Measurements from ENCODE around the gene ADAT3. TPM values are rescaled to one million over a fixed set of nuclear protein-coding genes. Genes with fewer than 3 reads are reported as not detected.
"Not testable (repeated sequence)": the region's sequence is repeated elsewhere in the genome, so short reads cannot be mapped to it uniquely, and the experiment has no call there.

Gene ADAT3
- total RNA-seq, 2 experiments from 2014 or later, result 9.3 to 11.4 TPM

GRCh38 chr19:1873524-1874473, 31.4 kb upstream of the ADAT3 start:
- Mint-ChIP-seq H3K9me3 (ENCODE audit: low read depth) (no peaks in the 10 kb centered on the region), H3K4me1 (peaks cover 38% of the 10 kb centered on the region), H3K4me3 (peak overlapping the region; percentile 99), H3K27me3 (no peaks in the 10 kb centered on the region), H3K36me3 (peaks cover 11% of the 10 kb centered on the region), H3K27ac (peak overlapping the region; percentile 98)
- ATAC-seq (no peak), DNase-seq (no peak)
- CTCF ChIA-PET, result interaction anchor here (0.6 to 2.9 kb wide), 7 partner anchors 9 to 210 kb away, joined by 3 to 27 read pairs (median 6); no protein-coding TSS in a partner anchor

GRCh38 chr19:1874554-1875185, 30.5 kb upstream of the ADAT3 start:
- Mint-ChIP-seq H3K27me3 (no peaks in the 10 kb centered on the region), H3K9me3 (ENCODE audit: low read depth) (no peaks in the 10 kb centered on the region), H3K36me3 (peaks cover 11% of the 10 kb centered on the region), H3K4me1 (peaks cover 29% of the 10 kb centered on the region), H3K27ac (peak overlapping the region; percentile 98), H3K4me3 (peak overlapping the region; percentile 99)
- CTCF ChIA-PET, result interaction anchor here (0.6 to 2.9 kb wide), 12 partner anchors 8 to 213 kb away, joined by 3 to 27 read pairs (median 4); no protein-coding TSS in a partner anchor
- peak; percentile 50 for ATAC-seq
- no peak for DNase-seq

GRCh38 chr19:1875265-1875645, 29.9 kb upstream of the ADAT3 start:
- CTCF ChIA-PET, result interaction anchor here (0.9 to 2.9 kb wide), 9 partner anchors 8 to 212 kb away, joined by 3 to 27 read pairs (median 3); no protein-coding TSS in a partner anchor
- Mint-ChIP-seq H3K4me1 (peaks cover 31% of the 10 kb centered on the region), H3K36me3 (peaks cover 11% of the 10 kb centered on the region), H3K4me3 (peak overlapping the region; percentile 99), H3K27ac (peak overlapping the region; percentile 98)
- not testable (repeated sequence) for DNase-seq; H3K27me3 Mint-ChIP-seq; H3K9me3 Mint-ChIP-seq (ENCODE audit: low read depth)
- peak; percentile 24 for ATAC-seq

- H3K4me3 Mint-ChIP-seq, result peak overlapping the region; percentile 99
- peak; percentile 87 for ATAC-seq
- CTCF ChIA-PET, result interaction anchor here (0.6 to 2.9 kb wide), 13 partner anchors 9 to 212 kb away, joined by 3 to 27 read pairs (median 3); no protein-coding TSS in a partner anchor
- DNase-seq, result peak; percentile 93
- peaks cover 11% of the 10 kb centered on the region for H3K36me3 Mint-ChIP-seq
- H3K27ac Mint-ChIP-seq, result peak overlapping the region; percentile 98
- no peaks in the 10 kb centered on the region for H3K9me3 Mint-ChIP-seq (ENCODE audit: low read depth)
- H3K27me3 Mint-ChIP-seq, result no peaks in the 10 kb centered on the region
- peaks cover 31% of the 10 kb centered on the region for H3K4me1 Mint-ChIP-seq
These were observed 29.3 kb upstream of the ADAT3 start for GRCh38 chr19:1875646-1876495.

- not testable (repeated sequence) for H3K27me3 Mint-ChIP-seq
These were observed 28.5 kb upstream of the ADAT3 start for GRCh38 chr19:1876496-1877279.

GRCh38 chr19:1877280-1877660, 27.9 kb upstream of the ADAT3 start:
- not testable (repeated sequence) for H3K27ac Mint-ChIP-seq; H3K4me3 Mint-ChIP-seq; DNase-seq; ATAC-seq; H3K27me3 Mint-ChIP-seq; H3K9me3 Mint-ChIP-seq (ENCODE audit: low read depth)
- CTCF ChIA-PET, result interaction anchor here (1.2 to 1.6 kb wide), 3 partner anchors 9 to 69 kb away, joined by 3 to 16 read pairs (median 6); no protein-coding TSS in a partner anchor
- H3K4me1 Mint-ChIP-seq, result peaks cover 33% of the 10 kb centered on the region
- peaks cover 11% of the 10 kb centered on the region for H3K36me3 Mint-ChIP-seq

More at GRCh38 chr19:1876496-1877279, 28.5 kb upstream of the ADAT3 start:
- not testable (repeated sequence) for DNase-seq; H3K9me3 Mint-ChIP-seq (ENCODE audit: low read depth)
- H3K36me3 Mint-ChIP-seq, result peaks cover 11% of the 10 kb centered on the region
- H3K27ac Mint-ChIP-seq, result peak overlapping the region; percentile 88
- CTCF ChIA-PET, result interaction anchor here (0.8 to 2.9 kb wide), 7 partner anchors 8 to 69 kb away, joined by 3 to 27 read pairs (median 3); no protein-coding TSS in a partner anchor
- ATAC-seq, result peak; percentile 6
- H3K4me3 Mint-ChIP-seq, result peak overlapping the region; percentile 99
- peaks cover 32% of the 10 kb centered on the region for H3K4me1 Mint-ChIP-seq

GRCh38 chr19:1878583-1878982, 26.6 kb upstream of the ADAT3 start:
- CTCF ChIA-PET; DNase-seq; H3K27me3 Mint-ChIP-seq; H3K27ac Mint-ChIP-seq; H3K9me3 Mint-ChIP-seq (ENCODE audit: low read depth); ATAC-seq; H3K4me3 Mint-ChIP-seq: not testable (repeated sequence)
- Mint-ChIP-seq H3K36me3 (peaks cover 20% of the 10 kb centered on the region), H3K4me1 (peaks cover 44% of the 10 kb centered on the region)

GRCh38 chr19:1879982-1880381, 25.2 kb upstream of the ADAT3 start:
- DNase-seq; H3K27ac Mint-ChIP-seq; CTCF ChIA-PET; H3K9me3 Mint-ChIP-seq (ENCODE audit: low read depth); H3K4me3 Mint-ChIP-seq; ATAC-seq; H3K27me3 Mint-ChIP-seq: not testable (repeated sequence)
- Mint-ChIP-seq H3K36me3 (peaks cover 20% of the 10 kb centered on the region), H3K4me1 (peaks cover 37% of the 10 kb centered on the region)

GRCh38 chr19:1880611-1881392, 24.4 kb upstream of the ADAT3 start:
- H3K9me3 Mint-ChIP-seq (ENCODE audit: low read depth), result no peaks in the 10 kb centered on the region
- H3K27me3 Mint-ChIP-seq, result no peaks in the 10 kb centered on the region
- peak overlapping the region; percentile 50 for H3K4me3 Mint-ChIP-seq
- peaks cover 18% of the 10 kb centered on the region for H3K36me3 Mint-ChIP-seq
- H3K4me1 Mint-ChIP-seq, result peaks cover 41% of the 10 kb centered on the region
- peak overlapping the region; percentile 11 for H3K27ac Mint-ChIP-seq
- CTCF ChIA-PET, result no interaction called here
- ATAC-seq, result no peak
- DNase-seq, result no peak

- H3K9me3 Mint-ChIP-seq (ENCODE audit: low read depth); H3K27me3 Mint-ChIP-seq; DNase-seq; ATAC-seq: not testable (repeated sequence)
- Mint-ChIP-seq H3K36me3 (peaks cover 18% of the 10 kb centered on the region), H3K27ac (peak overlapping the region; percentile 98), H3K4me3 (peak overlapping the region; percentile 90), H3K4me1 (peaks cover 38% of the 10 kb centered on the region)
- CTCF ChIA-PET, result interaction anchor here (1.2 to 1.6 kb wide), 3 partner anchors 16 to 22 kb away, joined by 3 to 8 read pairs (median 8); no protein-coding TSS in a partner anchor
These were observed 23.7 kb upstream of the ADAT3 start for GRCh38 chr19:1881393-1882088.

Data from activated CD8-positive, alpha-beta memory T cell treated with anti-CD3 and anti-CD28 coated beads, Interleukin-2, amount 10 ng/mL, durations not matched to agents 7 days and 5 days (primary cell).